ENCODE results near the gene BRD3. TPM values are rescaled to one million over a fixed set of nuclear protein-coding genes. Genes with fewer than 3 reads are reported as not detected.
A peak's percentile ranks its signal among the peaks of the same experiment; 100 is the strongest.

Gene BRD3
- total RNA-seq, 1 donor: 6.9 TPM

- peaks cover 20% of the 10 kb centered on the region for H4K20me1 ChIP-seq (ENCODE audit: insufficient read depth, low read length)
- no peak overlapping the region for H3K4me2 ChIP-seq (ENCODE audit: insufficient read depth, low read length)
- peaks cover 29% of the 10 kb centered on the region for H3K4me1 ChIP-seq (ENCODE audit: insufficient read depth, low read length)
- DNase-seq (ENCODE audit: insufficient read length, low spot score, missing footprints): peak; percentile 84
- peaks cover 4% of the 10 kb centered on the region for H3K27me3 ChIP-seq (ENCODE audit: insufficient read depth, low read length)
- no peak overlapping the region for H2AFZ ChIP-seq (ENCODE audit: low read length)
- H3K36me3 ChIP-seq (ENCODE audit: insufficient read depth, low read length): no peaks in the 10 kb centered on the region
- H3K9me3 ChIP-seq (ENCODE audit: low read depth, low read length): no peaks in the 10 kb centered on the region
- H3K79me2 ChIP-seq (ENCODE audit: insufficient read depth, low read length): peaks cover 12% of the 10 kb centered on the region
- no peak overlapping the region for H3K27ac ChIP-seq (ENCODE audit: low read depth, low read length)
- TF ChIP-seq CTCF (IDR thresholded peaks at IDR 0.05; ENCODE audit: extremely low read depth, low read depth, low read length): no peak
- no peak overlapping the region for H3K4me3 ChIP-seq (ENCODE audit: insufficient read depth, low read length)
Observed at GRCh38 chr9:133995012-133995896, 72.6 kb downstream of the BRD3 start.

- peak; percentile 97 for DNase-seq (ENCODE audit: insufficient read length, low spot score, missing footprints)
Observed at GRCh38 chr9:133994353-133995011, 73.3 kb downstream of the BRD3 start.

GRCh38 chr9:133993635-133994253 lies 74.1 kb downstream of the BRD3 start:
- H3K79me2 ChIP-seq (ENCODE audit: insufficient read depth, low read length): peaks cover 24% of the 10 kb centered on the region
- H3K4me1 ChIP-seq (ENCODE audit: insufficient read depth, low read length): peaks cover 28% of the 10 kb centered on the region
- H3K36me3 ChIP-seq (ENCODE audit: insufficient read depth, low read length): no peaks in the 10 kb centered on the region
- no peak for TF ChIP-seq CTCF (IDR thresholded peaks at IDR 0.05; ENCODE audit: extremely low read depth, low read depth, low read length)
- H3K4me3 ChIP-seq (ENCODE audit: insufficient read depth, low read length): peak overlapping the region; percentile 85
- peak overlapping the region; percentile 90 for H2AFZ ChIP-seq (ENCODE audit: low read length)
- H3K4me2 ChIP-seq (ENCODE audit: insufficient read depth, low read length): peak overlapping the region; percentile 98
- H4K20me1 ChIP-seq (ENCODE audit: insufficient read depth, low read length): peaks cover 28% of the 10 kb centered on the region
- DNase-seq (ENCODE audit: insufficient read length, low spot score, missing footprints): no peak
- H3K27ac ChIP-seq (ENCODE audit: low read depth, low read length): peak overlapping the region; percentile 37
- H3K9me3 ChIP-seq (ENCODE audit: low read depth, low read length): no peaks in the 10 kb centered on the region
- peaks cover 4% of the 10 kb centered on the region for H3K27me3 ChIP-seq (ENCODE audit: insufficient read depth, low read length)

More at GRCh38 chr9:133994353-133995011, 73.3 kb downstream of the BRD3 start:
- Histone ChIP-seq H3K4me3 (ENCODE audit: insufficient read depth, low read length) (no peak overlapping the region), H3K79me2 (ENCODE audit: insufficient read depth, low read length) (peaks cover 20% of the 10 kb centered on the region), H2AFZ (ENCODE audit: low read length) (peak overlapping the region; percentile 35), H3K9me3 (ENCODE audit: low read depth, low read length) (no peaks in the 10 kb centered on the region), H3K4me2 (ENCODE audit: insufficient read depth, low read length) (no peak overlapping the region), H3K36me3 (ENCODE audit: insufficient read depth, low read length) (no peaks in the 10 kb centered on the region), H4K20me1 (ENCODE audit: insufficient read depth, low read length) (peaks cover 28% of the 10 kb centered on the region), H3K27ac (ENCODE audit: low read depth, low read length) (no peak overlapping the region), H3K27me3 (ENCODE audit: insufficient read depth, low read length) (peaks cover 4% of the 10 kb centered on the region), H3K4me1 (ENCODE audit: insufficient read depth, low read length) (peaks cover 30% of the 10 kb centered on the region)
- TF ChIP-seq CTCF (IDR thresholded peaks at IDR 0.05; ENCODE audit: extremely low read depth, low read depth, low read length): peak; percentile 88
